Cerebellar cortex (tissue), 1 donor: ENCODE data around the gene LPO.

Source experiments
- DNase-seq: peaks from one replicate; pipeline ENCODE4 v3.0.0-alpha.2; 2015; ENCODE audit warnings: low spot score

The LPO gene

DNA sequence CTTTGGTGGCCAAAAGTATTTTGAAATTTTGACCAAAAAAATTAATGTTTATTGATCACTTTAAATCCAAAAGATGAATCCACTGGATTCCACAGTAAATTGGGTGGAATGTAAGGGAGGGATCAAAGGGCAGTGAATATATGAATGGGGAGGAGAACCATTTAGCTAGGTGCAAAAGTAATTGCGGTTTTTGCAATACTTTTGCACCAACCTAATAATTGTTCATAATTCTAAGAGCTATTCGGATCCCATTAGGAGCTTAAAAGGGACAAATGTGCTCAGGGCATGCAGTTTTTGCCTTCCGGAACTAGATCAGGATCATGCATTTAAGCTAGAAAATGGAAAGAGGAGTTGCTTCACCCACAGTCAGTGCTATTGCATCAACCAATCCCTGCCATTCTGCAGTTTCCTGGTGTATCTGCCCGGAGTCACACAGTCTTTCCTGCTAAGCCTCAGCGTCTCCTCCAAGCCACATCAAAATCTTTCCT lies at the start of gene LPO:
TSS of gene LPO (plus strand) at position 438 of the 488 bp plus-strand sequence. CDS start 4,396 bp downstream, outside the sequence.
- no peak for DNase-seq

DNA sequence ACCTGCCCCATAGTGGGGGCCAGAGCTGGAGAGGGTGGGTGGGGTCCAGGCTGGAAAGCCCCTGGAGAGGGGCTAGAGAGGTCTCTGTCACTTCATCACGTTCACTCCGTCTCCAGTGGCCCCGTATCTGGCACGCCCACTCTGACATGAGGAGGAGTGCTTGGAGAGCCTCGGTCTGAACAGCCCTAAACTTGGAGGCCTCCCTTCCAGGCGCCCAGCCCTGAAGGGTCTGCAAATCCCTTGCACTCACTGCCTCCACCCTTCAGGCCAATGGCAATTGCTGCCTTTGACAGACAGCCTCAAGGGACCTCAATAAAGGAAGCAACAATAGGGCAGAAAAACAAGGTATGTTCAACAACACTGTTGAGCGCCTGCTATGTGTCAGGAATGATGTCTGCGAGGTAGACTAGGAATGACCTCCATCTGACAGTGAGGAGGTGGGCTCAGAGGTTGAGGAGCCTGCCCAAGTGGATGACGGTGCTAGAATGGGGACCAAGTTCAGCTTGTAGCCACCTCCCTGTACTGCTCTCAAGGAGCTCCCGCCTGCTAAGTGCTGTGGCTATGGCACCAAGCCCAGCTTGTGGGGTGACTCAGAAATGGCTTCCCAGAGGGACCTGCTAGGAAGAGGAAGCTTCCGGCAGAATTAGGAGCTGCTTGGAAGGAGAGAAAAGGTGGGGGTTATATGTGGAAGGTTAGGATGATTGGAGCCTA lies 48.8 kb upstream of the LPO start:
- no peak for DNase-seq

DNA sequence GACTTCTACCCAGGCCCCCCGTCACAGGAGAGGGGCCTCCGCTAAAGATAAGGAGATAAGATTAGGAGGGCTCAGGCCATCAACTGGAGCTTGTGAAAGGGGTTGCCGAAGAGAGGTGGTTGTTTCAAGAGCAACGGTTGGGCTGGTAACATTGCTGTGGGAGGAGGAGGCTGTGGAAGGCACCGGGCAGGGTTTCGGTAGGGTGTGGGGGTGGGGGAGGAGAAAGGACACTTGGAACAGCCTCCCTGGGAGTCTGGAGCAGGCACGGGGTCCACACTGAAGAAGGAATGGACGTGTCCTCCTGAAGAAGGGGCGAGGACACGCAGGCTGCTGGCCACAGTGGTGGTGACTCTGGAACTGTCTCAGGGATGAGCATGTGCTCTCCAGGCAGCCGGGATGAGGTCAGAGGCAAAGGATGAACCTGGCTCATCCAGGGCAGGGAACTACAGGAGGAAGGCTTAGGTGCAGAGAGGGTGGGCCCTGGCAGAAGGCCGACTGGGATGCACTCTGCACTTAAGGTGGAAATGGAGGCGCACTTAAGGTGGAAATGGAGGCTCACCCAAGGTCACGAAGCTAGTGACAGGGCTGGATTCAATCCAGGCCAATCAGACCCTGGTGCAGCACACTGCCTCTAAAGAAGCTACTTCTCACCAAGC lies 47.0 kb upstream of the LPO start:
- no peak for DNase-seq

- no peak for DNase-seq
Measured at GRCh38 chr17:58192612-58193011, 45.8 kb upstream of the LPO start, which contains the start of gene EPX. Gene EPX, plus strand, starts transcription at chr17:58192726. Its CDS starts 121 bp downstream, at chr17:58192847.

DNA sequence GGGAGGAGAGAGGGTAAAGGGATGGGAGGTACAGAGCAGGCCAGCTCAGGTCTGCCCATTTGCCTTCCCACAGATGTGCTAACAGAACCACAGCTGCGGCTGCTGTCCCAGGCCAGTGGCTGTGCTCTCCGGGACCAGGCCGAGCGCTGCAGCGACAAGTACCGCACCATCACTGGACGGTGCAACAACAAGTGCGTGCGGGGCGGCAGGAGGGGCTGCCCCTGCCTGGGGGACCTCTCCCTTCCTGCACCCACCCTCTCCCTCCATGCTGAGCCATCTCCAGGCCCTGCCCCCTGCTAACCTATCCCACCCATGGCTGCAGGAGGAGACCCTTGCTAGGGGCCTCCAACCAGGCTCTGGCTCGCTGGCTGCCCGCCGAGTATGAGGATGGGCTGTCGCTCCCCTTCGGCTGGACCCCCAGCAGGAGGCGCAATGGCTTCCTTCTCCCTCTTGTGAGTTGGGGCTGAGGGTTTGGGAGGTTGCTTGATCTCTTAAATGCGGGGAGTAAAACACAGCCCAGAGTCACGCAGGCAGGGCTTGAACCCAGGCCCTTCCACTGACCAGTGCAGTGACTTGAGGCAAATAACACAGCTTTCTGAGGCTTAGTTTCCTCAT lies 44.6 kb upstream of the LPO start:
- no peak for DNase-seq

DNA sequence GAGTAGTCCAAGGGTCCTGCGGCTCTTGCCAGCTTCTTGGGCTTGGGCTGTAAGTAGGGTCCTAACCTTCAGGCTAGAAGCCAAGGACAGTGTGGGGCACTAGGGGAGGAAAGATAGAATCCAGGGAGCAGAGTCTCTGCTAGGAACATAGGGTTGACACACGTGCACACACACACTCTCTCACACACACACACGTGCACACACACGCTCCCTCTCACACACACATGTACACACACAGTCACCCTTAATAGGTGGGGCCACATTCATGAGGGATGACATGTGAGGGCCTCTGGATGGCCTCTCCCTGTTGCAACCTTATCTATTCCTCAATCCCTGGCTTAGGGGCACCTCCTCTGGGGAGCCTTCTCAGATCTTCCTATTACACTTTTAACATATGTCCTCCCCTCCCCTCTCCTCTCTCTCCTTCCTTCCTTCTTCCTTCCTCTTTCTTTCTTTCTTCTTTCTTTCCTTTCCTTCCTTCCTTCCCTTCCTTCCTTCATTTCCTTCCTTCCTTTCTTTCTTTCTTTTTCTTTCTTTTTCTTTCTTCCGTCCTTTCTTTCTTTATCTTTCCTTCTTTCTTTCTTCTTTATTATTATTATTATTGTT lies 42.8 kb upstream of the LPO start:
- no peak for DNase-seq

GRCh38 chr17:58196610-58197009 lies 41.8 kb upstream of the LPO start:
- DNase-seq, result no peak

DNA sequence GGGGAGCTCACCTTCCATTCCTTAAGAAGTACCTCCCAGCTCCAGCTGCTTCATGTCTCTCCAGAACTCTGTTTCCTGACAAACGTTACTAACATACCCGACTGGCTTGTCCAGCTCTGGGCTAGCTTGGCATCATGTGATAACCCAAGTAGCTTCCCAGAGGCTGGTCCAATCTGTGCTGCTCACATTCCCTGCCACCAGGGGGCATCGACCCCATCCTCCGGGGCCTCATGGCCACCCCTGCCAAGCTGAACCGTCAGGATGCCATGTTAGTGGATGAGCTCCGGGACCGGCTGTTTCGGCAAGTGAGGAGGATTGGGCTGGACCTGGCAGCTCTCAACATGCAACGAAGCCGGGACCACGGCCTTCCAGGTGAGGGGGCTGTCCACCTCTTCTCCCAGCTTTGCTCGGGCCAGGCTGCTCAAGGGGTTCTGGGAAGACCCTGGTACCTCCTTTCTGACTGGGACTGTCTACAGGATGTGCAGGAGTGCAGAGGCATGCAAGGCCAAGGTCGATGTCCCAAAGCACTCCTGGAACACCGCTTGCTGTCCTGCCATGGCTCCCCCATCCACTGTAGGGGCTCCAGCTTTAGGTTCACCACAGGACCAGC lies 38.3 kb upstream of the LPO start:
- DNase-seq, result peak; percentile 44

- no peak for DNase-seq
Measured at GRCh38 chr17:58202859-58203258, 35.5 kb upstream of the LPO start.

- DNase-seq, result no peak
Measured at GRCh38 chr17:58204796-58205195, 33.6 kb upstream of the LPO start.

DNA sequence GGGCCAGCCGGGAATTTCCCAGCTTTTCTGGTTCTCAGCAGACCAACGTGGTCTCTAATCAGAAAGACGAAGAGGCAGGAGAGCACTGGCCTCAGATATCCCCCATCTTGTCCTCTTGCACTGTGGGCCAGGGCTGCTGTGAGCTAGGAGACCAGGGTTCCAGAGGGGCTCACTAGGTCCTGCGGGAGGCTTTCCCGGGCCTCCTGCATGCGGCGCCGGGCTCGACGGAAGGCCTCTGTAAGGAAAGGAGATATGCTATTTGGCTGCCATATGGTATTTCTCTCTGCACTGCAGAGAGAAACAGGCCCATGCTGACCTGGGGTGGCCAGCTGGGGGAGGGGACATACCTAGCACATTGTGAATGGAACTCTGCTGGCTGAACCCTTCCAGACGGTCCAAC lies 32.4 kb upstream of the LPO start:
- no peak for DNase-seq

DNA sequence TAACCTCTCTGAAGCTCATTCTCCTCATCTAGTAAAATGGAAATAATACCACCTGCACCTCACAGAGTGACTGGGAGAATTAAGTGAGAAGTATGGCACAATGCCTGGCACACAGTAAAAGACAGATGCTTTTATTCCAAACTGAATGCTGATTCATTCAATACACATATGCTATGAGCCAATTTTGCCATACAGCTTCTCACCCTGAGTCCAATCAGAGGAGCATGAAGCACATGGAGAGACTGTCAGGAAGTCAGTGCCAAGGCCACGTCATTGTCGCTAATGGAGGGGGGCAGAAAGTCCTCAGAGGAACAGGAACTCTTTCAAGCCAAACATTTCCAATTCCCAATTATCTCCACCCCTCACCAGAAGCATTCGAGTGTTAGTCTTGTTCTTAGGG lies 30.9 kb upstream of the LPO start:
- DNase-seq, result no peak

- DNase-seq, result no peak
Measured at GRCh38 chr17:58208344-58208743, 30.0 kb upstream of the LPO start.

DNA sequence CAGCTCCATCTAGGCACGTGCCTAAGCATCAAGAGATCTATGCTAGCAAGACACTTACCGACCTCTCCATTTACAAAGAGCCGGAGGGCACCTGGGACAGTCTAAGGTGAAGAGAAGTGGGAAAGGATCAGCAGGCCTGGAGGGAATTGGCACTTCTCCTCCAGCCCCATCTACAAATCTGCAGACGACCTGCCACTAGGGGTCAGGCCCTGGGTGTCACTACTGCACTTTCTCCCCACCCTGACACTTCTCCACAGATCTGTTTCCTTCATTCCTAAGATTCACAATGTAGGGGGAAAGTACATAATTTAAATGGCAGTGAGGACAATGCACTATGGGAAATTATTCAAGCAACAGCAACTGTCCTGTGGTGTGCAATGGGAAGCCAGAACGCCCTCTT lies 27.5 kb upstream of the LPO start:
- no peak for DNase-seq

- peak; percentile 8 for DNase-seq
Measured at GRCh38 chr17:58215685-58216084, 22.7 kb upstream of the LPO start.

DNA sequence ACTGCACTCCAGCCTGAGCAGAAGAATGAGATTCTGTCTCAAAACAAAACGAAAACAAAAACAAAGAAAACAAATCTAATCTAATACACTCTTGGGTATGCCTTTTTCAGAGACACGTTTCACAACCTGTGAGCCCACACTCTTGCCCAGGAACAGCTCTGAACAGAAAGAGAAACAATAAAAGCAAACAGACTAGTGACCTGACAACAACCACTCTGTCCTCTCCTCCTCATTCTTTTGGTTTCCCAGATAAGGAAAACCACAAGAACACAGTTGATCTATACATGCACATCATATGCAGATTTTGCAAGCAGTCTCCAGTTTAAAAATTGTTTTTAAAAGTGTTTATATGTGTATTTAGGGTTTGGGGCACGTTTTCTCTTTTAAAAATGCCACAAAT lies 20.6 kb upstream of the LPO start:
- DNase-seq, result no peak

DNA sequence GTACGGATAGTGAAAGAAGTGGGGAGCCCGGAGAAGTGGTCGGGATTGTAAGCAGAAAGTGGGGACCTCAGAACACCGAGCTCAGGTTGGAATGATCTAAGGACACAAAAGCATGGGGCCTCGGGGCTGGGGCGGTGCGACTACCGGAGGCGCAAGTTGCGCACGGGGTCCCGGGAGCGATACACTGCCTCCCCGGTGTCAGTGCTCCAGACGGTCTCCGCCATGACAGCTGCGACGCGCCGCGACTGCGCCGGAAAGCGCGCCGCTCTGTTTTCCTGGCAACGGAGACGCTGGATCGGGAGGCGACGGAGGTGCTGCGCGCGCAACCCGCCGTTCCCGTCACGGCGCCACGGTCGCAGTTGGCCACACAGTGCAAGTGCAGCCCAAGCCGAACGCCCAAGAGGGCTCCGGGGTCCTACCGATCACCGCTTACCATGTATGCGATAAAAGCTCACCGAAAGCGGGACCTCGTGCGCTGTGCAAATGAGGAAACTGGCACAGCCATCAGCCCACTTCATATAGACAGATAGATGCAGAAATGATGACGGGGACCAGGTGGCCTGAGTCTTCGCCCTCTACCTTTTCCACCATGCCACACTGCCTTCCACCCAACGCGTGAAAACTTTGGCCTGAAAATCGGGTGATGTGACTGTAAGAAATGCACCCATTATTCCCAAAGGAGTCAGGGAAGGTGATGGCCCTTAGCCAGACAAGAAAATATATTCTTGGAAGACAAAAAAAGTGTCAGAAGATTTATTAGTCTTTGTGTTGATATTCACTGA lies 19.2 kb upstream of the LPO start, which contains the start of gene MKS1:
TSS of gene MKS1 (minus strand) at position 249 of the 782 bp plus-strand sequence. CDS start at position 224, 25 bp downstream.
- peak; percentile 92 for DNase-seq

- DNase-seq, result no peak
Measured at GRCh38 chr17:58219789-58220183, 18.6 kb upstream of the LPO start.

DNA sequence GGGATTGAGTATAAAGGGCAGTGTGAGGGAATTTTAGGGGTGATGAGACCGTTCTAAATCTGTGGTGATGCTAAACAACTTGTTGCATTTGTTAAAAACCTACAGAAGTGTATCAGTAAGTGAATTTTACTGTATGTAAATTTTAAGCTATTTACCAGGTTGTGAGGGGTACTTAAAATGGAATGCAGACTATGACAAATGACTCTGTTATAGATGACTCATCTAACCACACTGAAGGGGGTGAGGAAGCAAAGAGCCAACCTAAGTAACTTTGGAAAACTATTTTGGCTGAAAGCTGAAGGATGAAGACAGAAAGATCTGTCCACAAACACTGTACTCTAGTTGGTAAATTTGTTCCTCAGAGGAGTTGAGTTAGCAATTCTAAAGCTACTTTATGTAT lies 14.1 kb upstream of the LPO start:
- no peak for DNase-seq

DNA sequence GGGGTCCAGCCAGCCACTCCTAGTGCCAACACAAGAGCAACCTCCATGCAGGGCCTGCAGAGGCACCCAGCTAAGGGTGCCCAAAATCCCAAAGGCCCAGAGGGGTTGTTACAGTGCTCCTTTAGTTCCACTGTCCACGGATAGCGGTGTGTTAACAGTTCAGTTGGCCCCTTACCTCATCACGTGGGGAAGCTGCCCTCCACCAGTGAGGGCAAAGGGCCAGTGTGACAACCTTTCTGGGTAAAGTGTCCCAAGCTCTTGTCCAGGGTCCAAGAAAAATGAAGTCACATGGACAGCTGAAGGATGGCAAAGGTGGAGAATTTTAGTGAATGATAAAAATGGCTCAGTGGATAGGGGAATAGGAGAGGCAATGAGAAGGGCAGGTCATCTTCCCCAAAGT lies 10.7 kb upstream of the LPO start:
- DNase-seq, result no peak

- no peak for DNase-seq
Measured at GRCh38 chr17:58228679-58229078, 9.7 kb upstream of the LPO start.
